ENCODE data around the gene FOXB1. TPM values are rescaled to one million over a fixed set of nuclear protein-coding genes. Genes with fewer than 3 reads are reported as not detected.

Gene FOXB1
- total RNA-seq, 2 donors from 2014 or later = not detected

GRCh38 chr15:59991834-59992233 is 12.3 kb upstream of the FOXB1 start:
- no peaks in the 10 kb centered on the region for H3K4me1 ChIP-seq
- intact Hi-C loops (cut with DNase I) = no loop called here
- H3K27ac ChIP-seq = no peak overlapping the region
- H3K4me3 ChIP-seq = no peak overlapping the region
- H3K9ac ChIP-seq (ENCODE audit: low read depth in 2 of 2, low read length in 2 of 2) = no peak overlapping the region
- TF ChIP-seq, protein P1, sequence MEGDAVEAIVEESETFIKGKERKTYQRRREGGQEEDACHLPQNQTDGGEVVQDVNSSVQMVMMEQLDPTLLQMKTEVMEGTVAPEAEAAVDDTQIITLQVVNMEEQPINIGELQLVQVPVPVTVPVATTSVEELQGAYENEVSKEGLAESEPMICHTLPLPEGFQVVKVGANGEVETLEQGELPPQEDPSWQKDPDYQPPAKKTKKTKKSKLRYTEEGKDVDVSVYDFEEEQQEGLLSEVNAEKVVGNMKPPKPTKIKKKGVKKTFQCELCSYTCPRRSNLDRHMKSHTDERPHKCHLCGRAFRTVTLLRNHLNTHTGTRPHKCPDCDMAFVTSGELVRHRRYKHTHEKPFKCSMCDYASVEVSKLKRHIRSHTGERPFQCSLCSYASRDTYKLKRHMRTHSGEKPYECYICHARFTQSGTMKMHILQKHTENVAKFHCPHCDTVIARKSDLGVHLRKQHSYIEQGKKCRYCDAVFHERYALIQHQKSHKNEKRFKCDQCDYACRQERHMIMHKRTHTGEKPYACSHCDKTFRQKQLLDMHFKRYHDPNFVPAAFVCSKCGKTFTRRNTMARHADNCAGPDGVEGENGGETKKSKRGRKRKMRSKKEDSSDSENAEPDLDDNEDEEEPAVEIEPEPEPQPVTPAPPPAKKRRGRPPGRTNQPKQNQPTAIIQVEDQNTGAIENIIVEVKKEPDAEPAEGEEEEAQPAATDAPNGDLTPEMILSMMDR (IDR thresholded peaks at IDR 0.05) = no peak
- H3K27me3 ChIP-seq = peaks cover 43% of the 10 kb centered on the region
- DNase-seq = no peak
- H3K9me3 ChIP-seq = no peaks in the 10 kb centered on the region
- H3K36me3 ChIP-seq = no peaks in the 10 kb centered on the region

GRCh38 chr15:59993041-59993750 is 10.9 kb upstream of the FOXB1 start:
- intact Hi-C loops (cut with DNase I) = no loop called here
- H3K27me3 ChIP-seq = peaks cover 57% of the 10 kb centered on the region
- no peaks in the 10 kb centered on the region for H3K9me3 ChIP-seq
- DNase-seq = no peak
- H3K36me3 ChIP-seq = no peaks in the 10 kb centered on the region
- TF ChIP-seq, protein P1 (IDR thresholded peaks at IDR 0.05) = no peak
- H3K4me1 ChIP-seq = peaks cover 4% of the 10 kb centered on the region
- no peak overlapping the region for H3K4me3 ChIP-seq
- no peak overlapping the region for H3K9ac ChIP-seq (ENCODE audit: low read depth in 2 of 2, low read length in 2 of 2)
- no peak overlapping the region for H3K27ac ChIP-seq

DNA sequence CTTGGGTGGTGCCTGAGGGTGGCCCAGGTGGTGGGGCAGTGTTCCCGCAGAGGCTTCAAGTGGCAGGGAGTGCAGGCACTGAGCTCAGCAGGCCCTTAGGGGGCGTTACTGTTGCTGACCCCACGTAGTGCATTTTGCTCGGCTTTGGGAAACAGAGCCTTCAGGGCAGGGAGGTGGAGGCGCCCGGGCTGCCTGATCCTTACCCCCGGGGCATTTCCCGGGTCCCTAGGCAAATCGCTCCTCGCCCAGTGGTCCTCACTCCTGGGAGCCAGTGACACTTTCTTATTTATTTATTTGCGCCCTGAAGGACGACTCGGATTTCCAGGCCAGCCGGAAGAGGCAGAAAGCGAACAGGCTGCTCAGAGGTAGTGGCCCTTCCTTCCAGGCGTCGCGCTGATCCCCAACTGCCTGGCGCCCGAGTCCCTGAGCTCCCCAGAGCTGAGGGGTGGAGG is 10.1 kb upstream of the FOXB1 start:
- Histone ChIP-seq H3K27ac (no peak overlapping the region), H3K4me3 (no peak overlapping the region), H3K4me1 (peaks cover 4% of the 10 kb centered on the region), H3K9ac (ENCODE audit: low read depth in 2 of 2, low read length in 2 of 2) (no peak overlapping the region), H3K9me3 (no peaks in the 10 kb centered on the region), H3K27me3 (peaks cover 64% of the 10 kb centered on the region), H3K36me3 (no peaks in the 10 kb centered on the region)
- no peak for DNase-seq
- TF ChIP-seq, protein P1 (IDR thresholded peaks at IDR 0.05) = no peak
- intact Hi-C loops (cut with DNase I) = no loop called here

DNA sequence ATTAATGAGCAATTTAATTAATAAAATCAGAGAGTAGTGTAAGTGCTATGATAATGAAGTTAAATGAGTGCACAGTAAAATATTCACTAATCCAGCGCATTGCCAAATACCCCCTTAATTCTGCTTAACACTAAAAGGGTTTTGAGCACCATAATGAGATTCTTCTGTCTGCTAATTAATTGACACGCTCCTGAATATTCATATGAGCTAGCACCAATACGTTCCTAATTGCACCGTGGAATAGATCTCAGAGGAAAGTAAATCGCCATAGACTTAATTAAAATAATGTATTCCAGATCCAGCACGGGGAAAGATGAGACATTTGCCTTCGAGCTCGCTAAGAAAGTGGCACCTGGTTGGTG is 9.6 kb upstream of the FOXB1 start:
- Histone ChIP-seq H3K4me1 (peaks cover 4% of the 10 kb centered on the region), H3K27me3 (peaks cover 70% of the 10 kb centered on the region), H3K9me3 (no peaks in the 10 kb centered on the region), H3K4me3 (no peak overlapping the region), H3K27ac (no peak overlapping the region), H3K9ac (ENCODE audit: low read depth in 2 of 2, low read length in 2 of 2) (no peak overlapping the region), H3K36me3 (no peaks in the 10 kb centered on the region)
- TF ChIP-seq, protein P1 (IDR thresholded peaks at IDR 0.05) = no peak
- intact Hi-C loops (cut with DNase I) = no loop called here
- DNase-seq = no peak

GRCh38 chr15:59994888-59995557 is 9.1 kb upstream of the FOXB1 start:
- no peaks in the 10 kb centered on the region for H3K36me3 ChIP-seq
- TF ChIP-seq, protein P1 (IDR thresholded peaks at IDR 0.05) = no peak
- no peak overlapping the region for H3K27ac ChIP-seq
- H3K4me1 ChIP-seq = peaks cover 4% of the 10 kb centered on the region
- H3K9me3 ChIP-seq = no peaks in the 10 kb centered on the region
- no peak overlapping the region for H3K4me3 ChIP-seq
- no peak overlapping the region for H3K9ac ChIP-seq (ENCODE audit: low read depth in 2 of 2, low read length in 2 of 2)
- no peak for DNase-seq
- intact Hi-C loops (cut with DNase I) = no loop called here
- H3K27me3 ChIP-seq = peaks cover 75% of the 10 kb centered on the region

All from colonic mucosa (tissue), 4 donors.